Raji (cell line): ENCODE results near the gene NLRP14.

ENCODE experiments used
- POLR2A ChIP-seq: IDR thresholded peaks from 2 replicates; pipeline ENCODE4 v1.6.1; 2011; ENCODE audit warnings: low read depth, low read length, control low read depth; ENCODE audit not compliant: insufficient read depth

NLRP14 gene, protein sequence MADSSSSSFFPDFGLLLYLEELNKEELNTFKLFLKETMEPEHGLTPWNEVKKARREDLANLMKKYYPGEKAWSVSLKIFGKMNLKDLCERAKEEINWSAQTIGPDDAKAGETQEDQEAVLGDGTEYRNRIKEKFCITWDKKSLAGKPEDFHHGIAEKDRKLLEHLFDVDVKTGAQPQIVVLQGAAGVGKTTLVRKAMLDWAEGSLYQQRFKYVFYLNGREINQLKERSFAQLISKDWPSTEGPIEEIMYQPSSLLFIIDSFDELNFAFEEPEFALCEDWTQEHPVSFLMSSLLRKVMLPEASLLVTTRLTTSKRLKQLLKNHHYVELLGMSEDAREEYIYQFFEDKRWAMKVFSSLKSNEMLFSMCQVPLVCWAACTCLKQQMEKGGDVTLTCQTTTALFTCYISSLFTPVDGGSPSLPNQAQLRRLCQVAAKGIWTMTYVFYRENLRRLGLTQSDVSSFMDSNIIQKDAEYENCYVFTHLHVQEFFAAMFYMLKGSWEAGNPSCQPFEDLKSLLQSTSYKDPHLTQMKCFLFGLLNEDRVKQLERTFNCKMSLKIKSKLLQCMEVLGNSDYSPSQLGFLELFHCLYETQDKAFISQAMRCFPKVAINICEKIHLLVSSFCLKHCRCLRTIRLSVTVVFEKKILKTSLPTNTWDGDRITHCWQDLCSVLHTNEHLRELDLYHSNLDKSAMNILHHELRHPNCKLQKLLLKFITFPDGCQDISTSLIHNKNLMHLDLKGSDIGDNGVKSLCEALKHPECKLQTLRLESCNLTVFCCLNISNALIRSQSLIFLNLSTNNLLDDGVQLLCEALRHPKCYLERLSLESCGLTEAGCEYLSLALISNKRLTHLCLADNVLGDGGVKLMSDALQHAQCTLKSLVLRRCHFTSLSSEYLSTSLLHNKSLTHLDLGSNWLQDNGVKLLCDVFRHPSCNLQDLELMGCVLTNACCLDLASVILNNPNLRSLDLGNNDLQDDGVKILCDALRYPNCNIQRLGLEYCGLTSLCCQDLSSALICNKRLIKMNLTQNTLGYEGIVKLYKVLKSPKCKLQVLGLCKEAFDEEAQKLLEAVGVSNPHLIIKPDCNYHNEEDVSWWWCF

DNA sequence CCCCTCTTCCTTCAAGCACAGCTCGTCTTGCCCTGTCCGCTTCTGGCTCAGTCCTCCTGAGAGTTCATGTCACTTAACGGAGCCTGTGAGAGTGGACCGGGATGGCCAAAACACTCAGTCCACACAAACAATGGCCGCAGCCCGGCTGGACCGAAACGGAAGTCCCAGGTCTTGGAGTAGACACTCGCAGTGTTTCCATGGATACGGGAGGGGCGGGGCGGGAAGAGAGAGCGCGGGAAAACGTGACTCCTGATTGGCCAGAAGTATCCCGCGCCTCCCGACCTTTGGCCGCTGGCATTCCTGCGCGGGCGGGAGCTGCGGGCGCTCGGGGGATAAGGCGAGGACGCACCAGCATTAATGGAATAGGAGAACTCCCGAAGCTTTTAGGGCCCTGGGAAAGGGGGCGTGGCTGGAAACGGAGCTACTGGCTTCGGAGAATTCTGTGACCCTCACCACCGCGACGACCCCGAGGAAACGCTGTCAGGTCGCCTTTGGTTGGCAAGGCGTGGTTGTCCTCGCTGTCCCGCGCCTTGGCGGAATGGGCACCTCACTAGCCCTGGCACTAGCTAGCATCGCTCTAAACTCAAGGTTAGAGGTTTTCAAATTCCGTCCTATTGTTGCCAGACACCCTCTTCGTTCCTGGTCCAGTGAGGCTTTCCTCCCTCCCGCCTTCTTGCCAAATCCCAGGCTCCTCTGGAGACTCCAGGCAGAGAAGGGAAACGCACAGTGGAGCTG lies at the start of gene NLRP14, which contains the start of gene ZNF214:
Gene NLRP14, plus strand, starts transcription at position 297 of the 735 bp plus-strand sequence. CDS start 18,108 bp downstream, outside the sequence.
Gene ZNF214, minus strand, starts transcription at position 164 of the 735 bp plus-strand sequence. CDS start 17,511 bp downstream, outside the sequence.
- TF ChIP-seq POLR2A = no peak

DNA sequence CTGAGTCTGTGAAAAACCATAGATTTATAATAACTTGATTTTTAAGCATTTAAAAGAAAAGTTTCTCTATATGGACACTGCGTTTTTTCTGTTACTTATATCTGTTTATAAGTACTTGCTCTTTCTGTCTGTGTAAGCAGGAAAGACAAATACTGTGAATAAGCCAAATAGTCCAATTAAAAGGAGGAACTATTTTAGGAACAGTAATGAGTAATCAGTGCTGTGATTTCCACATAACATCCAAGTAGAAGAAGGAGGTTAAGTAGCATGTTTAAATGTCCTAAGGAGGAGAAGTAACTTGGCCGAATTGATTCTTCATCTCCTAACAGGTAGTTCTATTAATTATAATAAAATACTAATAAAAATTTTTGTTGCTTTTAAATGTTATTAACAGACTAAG lies 40.9 kb upstream of the NLRP14 start:
- TF ChIP-seq POLR2A = no peak

DNA sequence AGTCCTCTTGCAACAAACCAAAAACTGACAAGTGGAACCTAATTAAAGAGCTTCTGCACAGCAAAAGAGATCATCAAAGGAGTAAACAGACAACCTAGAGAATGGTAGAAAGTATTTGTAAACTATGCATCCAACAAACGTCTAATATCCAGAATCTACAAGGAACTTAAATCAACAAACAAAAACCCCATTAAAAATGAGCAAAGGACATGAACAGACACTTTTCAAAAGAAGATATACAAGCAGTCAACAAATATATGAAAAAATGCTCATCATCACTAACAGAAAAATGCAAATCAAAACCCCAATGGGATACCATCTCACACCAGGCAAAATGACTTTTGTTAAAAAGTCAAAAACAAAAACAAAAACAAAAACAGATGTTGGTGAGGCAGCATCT lies 33.8 kb upstream of the NLRP14 start:
- no peak for TF ChIP-seq POLR2A

GRCh38 chr11:6988506-6988905 lies 31.8 kb upstream of the NLRP14 start:
- TF ChIP-seq POLR2A = no peak

DNA sequence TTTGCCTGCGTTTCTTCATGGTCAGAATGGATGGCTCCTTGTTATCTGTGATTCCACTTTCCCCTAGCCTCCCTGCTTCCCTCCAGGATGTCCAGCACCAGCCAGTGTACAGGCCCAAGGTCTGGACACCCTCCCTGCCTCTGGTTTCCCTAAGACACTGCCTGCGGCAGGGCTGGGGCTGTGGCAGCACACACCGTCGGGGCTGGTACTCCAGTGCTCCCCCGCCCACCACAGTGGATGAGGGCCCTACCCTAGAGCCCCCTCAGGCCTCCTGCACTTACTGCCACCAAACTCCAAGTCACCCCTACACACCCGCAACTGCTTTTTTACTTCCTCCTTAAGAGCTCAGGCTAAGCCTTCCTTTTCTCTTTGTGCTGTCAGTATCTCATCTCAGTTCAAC lies 29.1 kb upstream of the NLRP14 start:
- TF ChIP-seq POLR2A = no peak

DNA sequence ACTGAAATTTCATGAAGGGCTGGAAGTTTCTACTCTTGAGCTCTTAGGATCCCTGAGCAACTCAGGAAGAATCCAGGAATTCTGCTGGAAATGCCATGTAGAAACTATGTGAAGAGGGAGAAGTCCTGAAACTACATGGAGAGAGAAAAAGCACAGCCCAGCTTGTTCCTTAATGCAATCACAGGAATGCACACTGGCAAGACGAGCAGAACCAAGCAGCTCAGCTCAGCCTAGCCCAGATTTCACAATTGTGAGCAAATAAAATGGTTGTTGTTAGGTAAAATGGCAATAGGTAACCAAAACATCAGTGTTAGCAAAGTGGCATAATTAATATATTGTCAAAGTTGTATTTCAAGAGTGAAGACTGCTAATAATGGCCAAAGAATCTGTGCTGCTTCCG lies 28.3 kb upstream of the NLRP14 start:
- TF ChIP-seq POLR2A = no peak

DNA sequence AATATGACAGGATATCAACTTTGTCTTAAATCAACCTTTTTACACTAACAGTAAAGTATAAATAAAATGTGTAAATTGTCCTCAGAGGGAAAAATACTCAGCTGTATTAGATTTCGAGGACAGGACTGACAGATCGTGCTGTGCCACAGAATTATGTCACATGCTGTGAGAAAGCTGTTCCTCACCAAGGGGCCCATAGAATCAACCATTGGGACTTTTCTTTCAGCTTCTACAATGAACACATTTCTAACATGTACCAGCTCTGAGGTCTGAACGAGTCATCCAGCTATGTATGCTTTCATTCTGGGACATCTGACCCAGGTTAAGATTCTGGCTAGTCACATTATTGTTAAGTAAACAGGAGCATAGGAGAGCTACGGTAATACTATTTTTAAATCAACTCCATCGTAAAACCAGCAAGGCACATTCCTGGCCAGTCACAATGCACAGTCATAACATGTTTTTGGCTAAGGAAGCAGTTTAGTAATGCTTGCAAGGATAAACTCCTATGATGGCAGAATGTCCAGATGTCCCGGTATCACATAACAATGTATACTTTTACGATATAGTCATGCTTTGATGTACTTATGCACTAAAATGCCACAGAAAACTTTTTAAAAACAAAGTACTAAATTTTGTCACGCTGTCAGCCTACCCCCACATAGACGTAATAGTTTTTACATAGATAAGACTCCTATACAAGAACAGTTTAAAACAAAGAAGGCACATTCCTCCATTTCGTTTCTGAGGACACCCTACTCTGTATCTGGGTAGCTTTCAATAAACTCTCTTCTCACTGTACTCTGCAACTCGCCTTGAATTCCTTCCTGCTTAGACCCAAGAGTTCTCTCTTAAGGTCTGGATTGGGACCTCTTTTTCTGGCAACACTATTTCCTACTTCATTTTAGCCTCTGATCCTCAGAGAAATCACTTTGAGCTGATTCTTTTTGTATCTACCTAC lies 27.5 kb upstream of the NLRP14 start:
- TF ChIP-seq POLR2A = no peak

DNA sequence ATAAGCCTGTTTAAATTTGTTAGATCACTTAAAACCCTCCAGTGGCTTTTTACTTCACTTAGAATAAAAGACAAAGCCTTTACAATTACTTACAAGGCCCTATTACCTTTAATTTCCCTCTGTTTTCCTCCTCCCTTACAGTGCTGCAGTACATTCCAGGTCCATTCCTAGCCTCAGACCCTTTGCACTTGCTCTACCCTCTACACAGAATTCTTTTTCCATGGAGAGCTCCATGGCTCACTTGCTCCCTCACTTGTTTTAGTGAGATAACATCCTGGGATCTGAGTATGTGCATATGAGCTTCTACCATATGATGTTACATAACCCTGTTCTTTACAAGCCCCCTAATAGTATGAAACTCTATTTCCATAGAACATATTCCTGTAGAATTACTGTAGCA lies 24.6 kb upstream of the NLRP14 start:
- TF ChIP-seq POLR2A = no peak

DNA sequence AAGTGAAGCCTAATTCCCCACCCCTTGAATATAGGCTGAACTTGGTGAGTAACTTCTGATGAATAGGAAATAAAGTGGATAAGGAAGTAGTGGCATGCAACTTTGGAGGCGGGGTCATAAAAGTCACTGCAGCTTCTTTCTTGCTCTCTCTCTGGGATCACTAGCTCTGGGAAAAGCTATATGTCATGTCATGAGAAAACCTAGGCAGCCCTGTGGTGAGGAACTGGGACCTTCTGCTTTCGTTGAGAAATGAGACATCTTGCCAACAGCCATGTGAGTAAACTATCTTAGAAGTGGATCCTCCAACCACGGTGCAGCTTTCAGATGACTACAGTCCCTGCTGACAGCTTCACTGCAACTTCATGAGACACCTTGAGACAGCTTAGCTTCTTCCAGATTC lies 15.8 kb upstream of the NLRP14 start:
- TF ChIP-seq POLR2A = no peak

DNA sequence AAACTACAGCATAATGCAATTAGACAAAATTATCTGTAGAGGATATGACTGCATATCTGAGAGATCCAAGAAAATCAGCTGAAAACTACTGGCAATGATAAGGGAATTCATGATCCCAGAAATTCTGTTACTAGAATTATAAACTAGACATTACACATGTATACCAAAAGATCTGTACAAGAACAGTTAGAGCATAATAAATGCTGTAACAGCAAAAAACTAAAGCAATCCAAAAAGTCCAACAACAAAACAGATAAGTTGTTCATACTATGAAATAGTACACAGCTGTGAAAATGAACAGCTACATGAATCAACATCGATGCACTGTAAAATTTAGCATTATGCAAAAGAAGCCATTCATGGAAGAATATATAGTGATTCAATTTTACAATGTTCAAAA lies 6.2 kb upstream of the NLRP14 start:
- TF ChIP-seq POLR2A = no peak

DNA sequence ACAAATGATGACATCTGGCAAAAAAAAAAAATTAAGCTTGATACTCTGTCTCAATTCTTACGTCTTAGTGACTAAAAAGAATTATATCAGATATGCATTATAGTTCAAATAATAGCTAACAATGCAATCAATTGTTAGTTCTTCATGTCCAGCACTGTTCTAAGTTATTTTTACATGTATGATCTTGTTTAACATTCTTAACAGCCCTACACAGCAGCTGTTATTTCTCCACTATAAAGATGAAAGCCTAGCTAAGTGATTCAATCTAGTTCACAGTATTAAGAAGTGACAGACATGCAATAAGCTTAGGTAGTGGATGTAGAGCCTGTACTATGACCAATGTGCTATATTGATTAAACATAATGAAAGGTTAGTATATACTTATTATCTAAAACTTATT lies 4.3 kb upstream of the NLRP14 start:
- no peak for TF ChIP-seq POLR2A

DNA sequence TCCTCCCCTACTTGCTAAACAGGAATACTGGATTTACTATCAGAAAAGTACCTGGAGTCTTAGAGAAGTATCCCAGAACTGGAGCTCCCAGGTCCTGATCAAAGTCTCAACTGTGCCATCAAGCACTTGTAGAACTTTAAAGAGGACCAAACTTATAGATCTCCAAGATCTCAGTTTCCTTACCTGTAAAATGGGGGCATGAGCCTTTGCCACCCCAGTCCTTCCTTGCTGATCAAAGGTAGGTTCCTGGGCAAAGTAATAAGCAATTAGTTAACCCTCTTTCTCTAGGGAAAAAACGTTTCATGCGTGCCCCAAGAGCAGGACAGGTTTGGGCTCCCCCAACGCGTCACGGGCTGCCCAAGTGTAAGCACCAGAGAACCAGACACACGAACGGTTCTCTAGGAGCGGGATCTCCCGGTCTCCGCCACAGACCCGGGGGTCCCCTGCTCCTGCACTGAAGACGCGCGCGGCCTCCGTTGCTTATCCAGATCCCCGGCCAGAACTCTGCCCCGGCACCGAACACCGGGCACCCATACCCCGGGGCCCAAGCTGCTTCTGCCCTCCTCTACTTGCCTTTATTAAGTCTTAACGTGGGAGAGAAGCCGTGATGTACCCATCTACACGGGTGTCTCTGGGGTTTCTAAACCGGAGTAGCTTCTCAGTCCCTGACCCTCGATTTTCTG lies 638 bp upstream of the NLRP14 start:
- TF ChIP-seq POLR2A = no peak

GRCh38 chr11:7021318-7021717 lies 1.0 kb downstream of the NLRP14 start:
- no peak for TF ChIP-seq POLR2A
